WTC11 (cell line): Measurements from ENCODE around the gene CSTF1.

Experiments used
- NFE2L1 ChIP-seq: sonication (generic); formaldehyde crosslinking; IDR thresholded peaks from 2 replicates; pipeline ENCODE4 v1.8.1; 2023; ENCODE audit warnings: missing genetic modification reagents
- NFYB ChIP-seq: sonication (generic); formaldehyde crosslinking; conservative IDR thresholded peaks from 2 replicates; pipeline ENCODE4 v1.8.0; 2022; ENCODE audit warnings: low read depth, missing genetic modification reagents
- ZNF121 ChIP-seq: sonication (generic); formaldehyde crosslinking; IDR thresholded peaks from 2 replicates; pipeline ENCODE4 v1.8.0; 2023; ENCODE audit warnings: missing genetic modification reagents
- ZNF281 ChIP-seq: sonication (generic); formaldehyde crosslinking; IDR thresholded peaks from 2 replicates; pipeline ENCODE4 v1.8.0; 2023; ENCODE audit warnings: mild to moderate bottlenecking, missing genetic modification reagents
- TF ChIP-seq, protein P1 (sequence below): fragments of 200-600 bp; IDR thresholded peaks from 2 replicates; pipeline ENCODE4 v1.8.0; 2022; ENCODE audit warnings: antibody characterized with exemption
- TF ChIP-seq, protein P2 (sequence below): sonication (generic); formaldehyde crosslinking; IDR thresholded peaks from 2 replicates; pipeline ENCODE4 v1.8.1; 2023; ENCODE audit warnings: mild to moderate bottlenecking, missing genetic modification reagents

DNA sequence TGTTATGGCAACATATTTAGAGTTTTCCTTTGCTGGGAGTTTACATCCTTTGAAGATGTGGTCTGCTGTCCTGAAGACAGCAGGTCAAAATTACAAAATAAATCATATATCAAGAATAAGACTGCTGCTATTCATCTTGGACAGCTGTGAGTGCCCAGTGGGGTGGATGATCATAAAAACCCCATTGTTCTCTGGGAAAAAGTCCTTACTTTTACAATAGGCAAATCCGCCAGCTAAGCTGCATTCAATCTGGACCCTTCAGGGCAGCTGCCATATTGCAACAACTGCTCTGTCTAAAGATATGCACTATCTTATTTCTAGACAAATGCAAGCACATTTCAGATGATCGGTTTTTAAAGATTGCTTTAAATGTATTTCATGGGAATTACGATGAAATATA lies 39.0 kb downstream of the CSTF1 start:
- no peak for TF ChIP-seq NFYB
- TF ChIP-seq NFE2L1 (CRISPR knock-in tag) = no peak
- TF ChIP-seq, protein P1, sequence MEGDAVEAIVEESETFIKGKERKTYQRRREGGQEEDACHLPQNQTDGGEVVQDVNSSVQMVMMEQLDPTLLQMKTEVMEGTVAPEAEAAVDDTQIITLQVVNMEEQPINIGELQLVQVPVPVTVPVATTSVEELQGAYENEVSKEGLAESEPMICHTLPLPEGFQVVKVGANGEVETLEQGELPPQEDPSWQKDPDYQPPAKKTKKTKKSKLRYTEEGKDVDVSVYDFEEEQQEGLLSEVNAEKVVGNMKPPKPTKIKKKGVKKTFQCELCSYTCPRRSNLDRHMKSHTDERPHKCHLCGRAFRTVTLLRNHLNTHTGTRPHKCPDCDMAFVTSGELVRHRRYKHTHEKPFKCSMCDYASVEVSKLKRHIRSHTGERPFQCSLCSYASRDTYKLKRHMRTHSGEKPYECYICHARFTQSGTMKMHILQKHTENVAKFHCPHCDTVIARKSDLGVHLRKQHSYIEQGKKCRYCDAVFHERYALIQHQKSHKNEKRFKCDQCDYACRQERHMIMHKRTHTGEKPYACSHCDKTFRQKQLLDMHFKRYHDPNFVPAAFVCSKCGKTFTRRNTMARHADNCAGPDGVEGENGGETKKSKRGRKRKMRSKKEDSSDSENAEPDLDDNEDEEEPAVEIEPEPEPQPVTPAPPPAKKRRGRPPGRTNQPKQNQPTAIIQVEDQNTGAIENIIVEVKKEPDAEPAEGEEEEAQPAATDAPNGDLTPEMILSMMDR = no peak
- TF ChIP-seq ZNF121 = no peak
- no peak for TF ChIP-seq ZNF281 (CRISPR knock-in tag)
- TF ChIP-seq, protein P2, sequence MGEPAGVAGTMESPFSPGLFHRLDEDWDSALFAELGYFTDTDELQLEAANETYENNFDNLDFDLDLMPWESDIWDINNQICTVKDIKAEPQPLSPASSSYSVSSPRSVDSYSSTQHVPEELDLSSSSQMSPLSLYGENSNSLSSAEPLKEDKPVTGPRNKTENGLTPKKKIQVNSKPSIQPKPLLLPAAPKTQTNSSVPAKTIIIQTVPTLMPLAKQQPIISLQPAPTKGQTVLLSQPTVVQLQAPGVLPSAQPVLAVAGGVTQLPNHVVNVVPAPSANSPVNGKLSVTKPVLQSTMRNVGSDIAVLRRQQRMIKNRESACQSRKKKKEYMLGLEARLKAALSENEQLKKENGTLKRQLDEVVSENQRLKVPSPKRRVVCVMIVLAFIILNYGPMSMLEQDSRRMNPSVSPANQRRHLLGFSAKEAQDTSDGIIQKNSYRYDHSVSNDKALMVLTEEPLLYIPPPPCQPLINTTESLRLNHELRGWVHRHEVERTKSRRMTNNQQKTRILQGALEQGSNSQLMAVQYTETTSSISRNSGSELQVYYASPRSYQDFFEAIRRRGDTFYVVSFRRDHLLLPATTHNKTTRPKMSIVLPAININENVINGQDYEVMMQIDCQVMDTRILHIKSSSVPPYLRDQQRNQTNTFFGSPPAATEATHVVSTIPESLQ (CRISPR knock-in tag) = no peak
